BE2C (cell line): ENCODE results near the gene NF1.
A peak's percentile ranks its signal among the peaks of the same experiment; 100 is the strongest.

Experiments
- DNase-seq: peaks from one replicate; pipeline ENCODE4 v3.0.0-alpha.2; 2020
- H3K27me3 ChIP-seq: fragments of 250-450 bp; sonication (Bioruptor Pico); 2 replicates; pipeline ENCODE4 v1.5.1; 2020; ENCODE audit warnings: mild to moderate bottlenecking
- H3K36me3 ChIP-seq: fragments of 250-450 bp; sonication (Bioruptor Pico); 2 replicates; pipeline ENCODE4 v1.5.1; 2020; ENCODE audit warnings: mild to moderate bottlenecking
- H3K4me1 ChIP-seq: fragments of 250-450 bp; sonication (Bioruptor Pico); 2 replicates; pipeline ENCODE4 v1.5.1; 2020
- H3K4me3 ChIP-seq: 2 replicates; pipeline ENCODE4 v1.5.1; 2011; ENCODE audit warnings: low read depth, low read length
- H3K9me3 ChIP-seq: fragments of 250-450 bp; sonication (Bioruptor Pico); 2 replicates; pipeline ENCODE4 v1.5.1; 2020
- TF ChIP-seq, protein P1 (sequence below): IDR thresholded peaks from 2 replicates; pipeline ENCODE4 v1.5.1; 2012; ENCODE audit warnings: mild to moderate bottlenecking, low read depth, low read length

NF1 gene

DNA sequence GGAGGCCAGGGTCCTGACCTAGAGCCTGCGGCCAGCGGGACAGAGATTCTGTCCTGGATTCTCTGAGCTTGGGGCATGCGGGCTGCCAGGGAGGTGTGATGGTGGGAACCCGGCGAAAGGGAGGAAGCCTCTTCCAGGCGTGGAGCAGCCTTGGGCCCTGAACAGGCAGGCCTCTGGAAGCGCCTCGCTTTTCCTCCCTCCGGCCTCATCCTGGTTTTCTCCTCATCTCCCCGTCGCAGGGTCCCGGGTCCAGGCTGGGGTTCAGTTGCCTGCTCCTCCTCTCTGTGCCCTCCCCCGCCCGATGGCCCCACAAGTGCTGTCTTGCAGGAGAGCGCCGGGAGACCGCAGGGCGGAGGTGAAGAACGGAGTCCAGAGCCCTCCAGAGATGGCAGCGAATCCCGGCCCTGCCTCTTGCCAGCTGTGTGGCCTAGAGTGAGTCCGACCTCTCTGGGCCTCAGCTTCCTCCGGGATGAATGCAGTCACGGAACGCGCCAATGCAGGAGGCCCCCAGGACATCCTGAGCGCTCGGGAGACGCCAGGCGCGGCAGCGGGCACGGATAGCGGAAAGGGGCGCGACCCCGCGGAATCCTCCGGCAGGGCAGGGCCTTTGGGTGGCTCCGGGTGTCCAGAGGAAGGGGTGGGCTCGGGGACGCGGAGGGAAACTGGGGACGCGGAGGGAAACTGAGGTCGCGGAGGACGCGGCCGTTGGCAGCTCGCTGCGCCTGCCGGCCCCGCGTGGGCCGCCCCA is 296.1 kb downstream of the NF1 start:
- Histone ChIP-seq H3K4me1 (no peaks in the 10 kb centered on the region), H3K9me3 (no peaks in the 10 kb centered on the region), H3K4me3 (peak overlapping the region; percentile 36), H3K36me3 (no peaks in the 10 kb centered on the region), H3K27me3 (no peaks in the 10 kb centered on the region)
- DNase-seq, result no peak
- TF ChIP-seq, protein P1, sequence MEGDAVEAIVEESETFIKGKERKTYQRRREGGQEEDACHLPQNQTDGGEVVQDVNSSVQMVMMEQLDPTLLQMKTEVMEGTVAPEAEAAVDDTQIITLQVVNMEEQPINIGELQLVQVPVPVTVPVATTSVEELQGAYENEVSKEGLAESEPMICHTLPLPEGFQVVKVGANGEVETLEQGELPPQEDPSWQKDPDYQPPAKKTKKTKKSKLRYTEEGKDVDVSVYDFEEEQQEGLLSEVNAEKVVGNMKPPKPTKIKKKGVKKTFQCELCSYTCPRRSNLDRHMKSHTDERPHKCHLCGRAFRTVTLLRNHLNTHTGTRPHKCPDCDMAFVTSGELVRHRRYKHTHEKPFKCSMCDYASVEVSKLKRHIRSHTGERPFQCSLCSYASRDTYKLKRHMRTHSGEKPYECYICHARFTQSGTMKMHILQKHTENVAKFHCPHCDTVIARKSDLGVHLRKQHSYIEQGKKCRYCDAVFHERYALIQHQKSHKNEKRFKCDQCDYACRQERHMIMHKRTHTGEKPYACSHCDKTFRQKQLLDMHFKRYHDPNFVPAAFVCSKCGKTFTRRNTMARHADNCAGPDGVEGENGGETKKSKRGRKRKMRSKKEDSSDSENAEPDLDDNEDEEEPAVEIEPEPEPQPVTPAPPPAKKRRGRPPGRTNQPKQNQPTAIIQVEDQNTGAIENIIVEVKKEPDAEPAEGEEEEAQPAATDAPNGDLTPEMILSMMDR, result no peak

DNA sequence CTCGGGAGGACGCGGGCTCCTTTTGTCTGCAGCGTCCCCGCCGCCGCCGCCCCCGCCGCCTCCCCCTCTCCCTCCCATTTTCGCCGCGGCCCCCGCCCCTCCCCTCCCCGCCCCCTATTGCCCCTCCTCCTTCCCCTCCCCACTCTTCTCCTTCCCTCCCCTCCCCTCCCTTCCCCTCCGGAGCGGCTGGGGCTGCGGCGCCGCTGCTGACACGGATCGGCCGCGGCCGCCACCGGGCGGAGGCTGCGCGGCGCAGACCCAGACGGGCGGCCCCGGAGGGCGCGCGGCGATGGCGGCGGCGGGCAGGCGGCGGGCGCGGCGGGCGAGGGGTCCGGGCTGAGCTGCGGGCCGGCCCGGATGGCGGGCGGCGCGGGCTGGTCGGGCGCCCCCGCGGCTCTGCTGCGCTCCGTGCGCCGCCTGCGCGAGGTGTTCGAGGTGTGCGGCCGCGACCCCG is 296.7 kb downstream of the NF1 start, which contains the start of gene RAB11FIP4:
RAB11FIP4 (plus strand) TSS at position 180 of the 454 bp plus-strand sequence; CDS start at position 358, 178 bp downstream.
- Histone ChIP-seq H3K9me3 (no peaks in the 10 kb centered on the region), H3K4me1 (no peaks in the 10 kb centered on the region), H3K36me3 (no peaks in the 10 kb centered on the region), H3K27me3 (no peaks in the 10 kb centered on the region), H3K4me3 (peak within 1 kb of the TSS; percentile 63)
- DNase-seq, result peak; percentile 49
- TF ChIP-seq, protein P1, result no peak

DNA sequence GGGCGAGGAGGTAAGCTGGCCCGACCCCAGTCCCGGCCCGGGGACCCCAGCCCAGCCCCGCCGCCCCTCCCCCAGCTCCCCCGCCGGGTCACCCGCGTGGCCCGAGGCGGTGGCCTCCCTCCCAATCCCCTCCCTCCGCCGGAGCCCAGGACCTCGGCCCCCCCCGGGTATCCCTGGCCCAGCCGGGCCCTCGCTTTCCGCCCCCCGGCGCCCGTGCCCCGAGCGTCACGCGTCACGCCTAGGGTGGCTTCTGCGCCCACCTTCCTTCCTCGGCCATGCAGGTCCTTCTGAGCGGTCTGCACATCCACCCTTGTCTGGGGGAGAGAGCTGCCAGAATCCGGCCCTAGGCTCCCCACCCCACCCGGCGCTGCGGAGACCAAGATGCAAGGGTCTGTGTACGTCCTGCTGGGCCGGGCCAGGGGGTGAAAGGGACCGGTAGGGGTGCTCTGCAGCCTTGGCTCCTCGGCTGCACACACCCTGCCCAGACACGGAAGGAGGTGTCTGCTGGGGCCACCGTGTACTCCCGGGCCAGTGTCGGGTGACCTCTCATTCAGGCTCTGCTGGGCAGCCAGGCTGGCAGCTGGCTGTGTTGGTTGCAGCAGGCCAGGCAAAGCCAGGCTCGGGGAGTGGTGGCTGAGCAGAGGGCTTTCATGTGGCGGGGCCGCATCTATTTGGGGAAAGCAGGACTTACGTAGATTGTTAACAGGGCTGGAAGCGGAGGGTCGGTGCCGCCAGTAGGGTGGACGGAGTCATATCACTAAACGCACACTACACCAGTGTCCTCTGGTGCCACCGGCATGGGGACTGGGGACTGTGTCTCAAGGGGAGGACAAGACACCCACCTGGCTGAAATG is 297.5 kb downstream of the NF1 start:
- Histone ChIP-seq H3K4me3 (peak overlapping the region; percentile 63), H3K4me1 (no peaks in the 10 kb centered on the region), H3K9me3 (no peaks in the 10 kb centered on the region), H3K36me3 (no peaks in the 10 kb centered on the region), H3K27me3 (no peaks in the 10 kb centered on the region)
- DNase-seq, result no peak
- TF ChIP-seq, protein P1, result no peak

DNA sequence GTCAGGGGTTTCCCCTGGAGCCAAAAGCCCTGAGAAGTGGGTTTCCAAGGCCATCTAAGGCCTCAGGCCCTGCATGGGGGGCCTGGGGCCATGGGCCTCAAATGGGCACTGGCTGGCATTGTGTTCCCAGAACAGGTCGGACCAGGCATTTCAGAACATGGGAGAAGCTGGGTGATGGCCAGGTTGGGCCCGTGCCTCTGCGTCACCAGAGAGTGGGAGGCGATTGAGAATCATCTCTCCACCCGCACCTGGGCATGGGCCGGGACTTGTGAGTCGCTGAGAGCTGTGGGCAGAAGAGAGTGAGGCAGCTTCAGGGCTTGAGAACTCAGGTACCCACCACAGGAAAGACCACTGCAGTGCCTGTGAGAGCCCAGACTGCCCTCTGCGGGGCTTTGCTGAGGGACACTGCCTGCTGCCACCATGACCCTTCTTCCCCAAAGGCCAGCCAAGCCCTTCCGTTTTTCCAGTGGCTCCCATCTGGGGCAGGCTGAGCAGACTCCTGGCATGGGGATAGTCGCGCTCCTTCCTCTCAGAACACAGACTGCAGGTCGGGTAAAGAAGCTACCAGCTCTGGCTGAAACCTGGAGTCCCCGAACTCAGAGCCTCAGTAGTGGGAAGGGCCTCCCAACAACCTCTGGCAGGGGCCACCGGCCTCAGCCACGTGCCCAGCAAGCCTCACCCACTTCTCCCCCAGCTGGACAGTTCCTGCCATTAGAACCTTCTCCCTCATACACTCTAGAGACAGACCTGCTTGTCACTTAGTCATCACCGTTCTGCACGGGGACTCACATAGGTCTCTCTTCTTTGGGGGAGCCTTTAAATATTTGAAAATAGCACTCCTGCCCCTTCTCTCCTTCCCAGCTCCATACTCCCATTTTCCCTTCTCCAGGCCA is 298.3 kb downstream of the NF1 start:
- TF ChIP-seq, protein P1, result no peak
- Histone ChIP-seq H3K4me3 (peak overlapping the region; percentile 63), H3K9me3 (no peaks in the 10 kb centered on the region), H3K4me1 (no peaks in the 10 kb centered on the region), H3K27me3 (no peaks in the 10 kb centered on the region), H3K36me3 (no peaks in the 10 kb centered on the region)
- DNase-seq, result no peak

DNA sequence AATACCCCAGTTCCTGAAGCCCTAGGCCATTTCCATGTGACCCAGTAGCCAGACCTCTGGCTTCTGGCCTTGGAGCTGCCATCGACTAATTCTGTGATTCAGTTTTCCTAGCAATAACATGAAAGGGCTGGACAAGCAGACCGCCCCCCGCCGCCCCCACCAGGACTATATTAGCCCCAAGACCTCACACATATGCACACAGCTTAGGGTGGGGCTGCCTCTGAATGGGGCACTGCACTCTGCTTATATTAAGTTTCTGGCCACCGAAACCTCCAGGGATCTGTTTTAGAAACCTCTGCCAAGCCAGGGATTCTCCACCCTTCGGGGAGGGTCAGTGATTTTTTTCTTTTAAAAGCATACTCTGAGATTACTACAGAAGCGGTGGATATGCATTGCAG is 299.0 kb downstream of the NF1 start:
- Histone ChIP-seq H3K27me3 (no peaks in the 10 kb centered on the region), H3K9me3 (no peaks in the 10 kb centered on the region), H3K4me3 (no peak overlapping the region), H3K4me1 (no peaks in the 10 kb centered on the region), H3K36me3 (no peaks in the 10 kb centered on the region)
- TF ChIP-seq, protein P1, result no peak
- DNase-seq, result no peak
